HEK293 (cell line): ENCODE results near the gene CCDC187.

ENCODE experiments used
- BCL11B ChIP-seq: fragments of 450-650 bp; formaldehyde crosslinking; IDR thresholded peaks from 2 replicates; pipeline ENCODE4 v1.5.1; 2016; ENCODE audit warnings: low read depth, missing biosample characterization, missing genetic modification characterization
- GLI4 ChIP-seq: fragments of 450-650 bp; formaldehyde crosslinking; IDR thresholded peaks from 2 replicates; pipeline ENCODE4 v1.5.1; 2016; ENCODE audit warnings: missing biosample characterization, missing genetic modification characterization
- KLF16 ChIP-seq: fragments of 450-650 bp; formaldehyde crosslinking; IDR thresholded peaks from 2 replicates; pipeline ENCODE4 v1.5.1; 2017; ENCODE audit warnings: missing biosample characterization, missing genetic modification characterization
- REPIN1 ChIP-seq: fragments of 450-650 bp; formaldehyde crosslinking; IDR thresholded peaks from 2 replicates; pipeline ENCODE4 v1.5.1; 2017; ENCODE audit warnings: missing biosample characterization, missing genetic modification characterization, low read depth
- REST ChIP-seq: fragments of 450-650 bp; formaldehyde crosslinking; IDR thresholded peaks from 2 replicates; pipeline ENCODE4 v1.5.1; 2016; ENCODE audit warnings: missing biosample characterization, missing genetic modification characterization
- SP2 ChIP-seq: fragments of 450-650 bp; formaldehyde crosslinking; IDR thresholded peaks from 2 replicates; pipeline ENCODE4 v1.5.1; 2016; ENCODE audit warnings: missing biosample characterization, missing genetic modification characterization
- YY2 ChIP-seq: fragments of 450-650 bp; formaldehyde crosslinking; IDR thresholded peaks from 2 replicates; pipeline ENCODE4 v1.5.1; 2016; ENCODE audit warnings: missing biosample characterization, missing genetic modification characterization
- ZBTB21 ChIP-seq: fragments of 450-650 bp; formaldehyde crosslinking; IDR thresholded peaks from 2 replicates; pipeline ENCODE4 v1.5.1; 2017; ENCODE audit warnings: missing biosample characterization, missing genetic modification characterization
- ZBTB8A ChIP-seq: fragments of 450-650 bp; formaldehyde crosslinking; IDR thresholded peaks from 2 replicates; pipeline ENCODE4 v1.5.1; 2016; ENCODE audit warnings: missing biosample characterization, missing genetic modification characterization
- ZNF114 ChIP-seq: fragments of 450-650 bp; formaldehyde crosslinking; IDR thresholded peaks from 2 replicates; pipeline ENCODE4 v1.5.0; 2017; ENCODE audit warnings: missing biosample characterization, missing genetic modification characterization
- ZNF148 ChIP-seq: fragments of 450-650 bp; formaldehyde crosslinking; IDR thresholded peaks from 2 replicates; pipeline ENCODE4 v1.5.0; 2017; ENCODE audit warnings: missing biosample characterization, missing genetic modification characterization, borderline replicate concordance
- ZNF18 ChIP-seq: fragments of 450-650 bp; formaldehyde crosslinking; IDR thresholded peaks from 2 replicates; pipeline ENCODE4 v1.5.1; 2016; ENCODE audit warnings: missing biosample characterization, missing genetic modification characterization
- ZNF274 ChIP-seq, 2 experiments: fragments of 200-500 bp in 1 of 2; fragments of 450-650 bp in 1 of 2; sonication (Bioruptor generic) in 1 of 2; formaldehyde crosslinking in 1 of 2; IDR thresholded peaks; 2 replicates each; pipeline versions ENCODE4 v1.5.1 to v1.6.1; 2014 to 2016; ENCODE audit warnings: borderline replicate concordance in 1 of 2, inconsistent platforms in 1 of 2, low read length in 1 of 2, missing biosample characterization in 1 of 2, missing genetic modification characterization in 1 of 2
- ZNF280C ChIP-seq: fragments of 450-650 bp; formaldehyde crosslinking; IDR thresholded peaks from 2 replicates; pipeline ENCODE4 v1.5.1; 2016; ENCODE audit warnings: missing biosample characterization, missing genetic modification characterization
- ZNF324 ChIP-seq: fragments of 450-650 bp; formaldehyde crosslinking; IDR thresholded peaks from 2 replicates; pipeline ENCODE4 v1.5.1; 2016; ENCODE audit warnings: missing biosample characterization, missing genetic modification characterization
- ZNF426 ChIP-seq: fragments of 450-650 bp; formaldehyde crosslinking; IDR thresholded peaks from 2 replicates; pipeline ENCODE4 v1.5.1; 2017; ENCODE audit warnings: missing biosample characterization, missing genetic modification characterization, mild to moderate bottlenecking, inconsistent platforms, moderate library complexity
- ZNF48 ChIP-seq: fragments of 450-650 bp; formaldehyde crosslinking; IDR thresholded peaks from 2 replicates; pipeline ENCODE4 v1.5.1; 2016; ENCODE audit warnings: missing biosample characterization, missing genetic modification characterization
- ZNF518A ChIP-seq: fragments of 450-650 bp; formaldehyde crosslinking; conservative IDR thresholded peaks from 2 replicates; pipeline ENCODE4 v1.5.1; 2016; ENCODE audit warnings: low read depth, missing biosample characterization, missing genetic modification characterization
- ZNF600 ChIP-seq: fragments of 450-650 bp; formaldehyde crosslinking; IDR thresholded peaks from 2 replicates; pipeline ENCODE4 v1.5.1; 2016; ENCODE audit warnings: missing biosample characterization, missing genetic modification characterization
- ZNF670 ChIP-seq: fragments of 450-650 bp; formaldehyde crosslinking; IDR thresholded peaks from 2 replicates; pipeline ENCODE4 v1.5.1; 2016; ENCODE audit warnings: missing biosample characterization, missing genetic modification characterization, low read depth
- ZNF76 ChIP-seq: fragments of 450-650 bp; formaldehyde crosslinking; IDR thresholded peaks from 2 replicates; pipeline ENCODE4; 2016; ENCODE audit warnings: low read depth, missing biosample characterization, missing genetic modification characterization, borderline replicate concordance
- ZSCAN5A ChIP-seq: fragments of 450-650 bp; formaldehyde crosslinking; IDR thresholded peaks from 2 replicates; pipeline ENCODE4 v1.5.1; 2016; ENCODE audit warnings: missing biosample characterization, missing genetic modification characterization

Gene CCDC187

GRCh38 chr9:136307215-136307750, 3.4 kb upstream of the CCDC187 start (continued):
- TF ChIP-seq ZBTB21 (tag by site-specific recombination): no peak
- peak; percentile 73; the same call in 1 of the 2 replicates for TF ChIP-seq ZNF670 (tag by site-specific recombination)
- no peak; the same call in 1 of the 2 replicates for TF ChIP-seq ZNF280C
- TF ChIP-seq SP2: no peak
- peak; percentile 67; the same call in 1 of the 2 replicates for TF ChIP-seq ZNF600 (tag by site-specific recombination)
- TF ChIP-seq ZNF426: no peak
- TF ChIP-seq ZNF324: peak; percentile 16; the same call in 1 of the 2 replicates
- peak; percentile 4; the same call in 1 of the 2 replicates for TF ChIP-seq ZBTB8A (tag by site-specific recombination)
- TF ChIP-seq GLI4: peak; percentile 89
- TF ChIP-seq ZNF48 (tag by site-specific recombination): no peak
- TF ChIP-seq YY2 (tag by site-specific recombination): 0 out of 2 replicates have a peak, but pooled peaks have one; percentile 41
- TF ChIP-seq ZNF518A (tag by site-specific recombination): no peak
- TF ChIP-seq REPIN1 (tag by site-specific recombination): no peak
- TF ChIP-seq ZSCAN5A (tag by site-specific recombination): peak; percentile 61; the same call in 1 of the 2 replicates
- TF ChIP-seq BCL11B (tag by site-specific recombination): 0 out of 2 replicates have a peak, but pooled peaks have one; percentile 25
- TF ChIP-seq ZNF148 (tag by site-specific recombination): peak; percentile 96
- TF ChIP-seq REST (tag by site-specific recombination): no peak
- peak; percentile 85 for TF ChIP-seq ZNF18 (tag by site-specific recombination)
- peak; percentile 85; the same call in 1 of the 2 replicates for TF ChIP-seq ZNF114
- TF ChIP-seq ZNF76: peak; percentile 41; the same call in 1 of the 2 replicates
- no peak for TF ChIP-seq KLF16 (tag by site-specific recombination)
- TF ChIP-seq ZNF274 (IDR thresholded peaks at IDR 0.05; ENCODE audit: low read length): no peak
- no peak for TF ChIP-seq ZNF274 (tag by site-specific recombination; IDR thresholded peaks at IDR 0.05; ENCODE audit: borderline replicate concordance)
